ENCODE measurements around the gene NAV2. TPM values are rescaled to one million over a fixed set of nuclear protein-coding genes. Genes with fewer than 3 reads are reported as not detected.

NAV2 gene
- total and polyA plus RNA-seq, 2 donors (not counting 1 experiment from before 2014, with no cell fraction given), result 8.1 to 14.0 TPM

DNA sequence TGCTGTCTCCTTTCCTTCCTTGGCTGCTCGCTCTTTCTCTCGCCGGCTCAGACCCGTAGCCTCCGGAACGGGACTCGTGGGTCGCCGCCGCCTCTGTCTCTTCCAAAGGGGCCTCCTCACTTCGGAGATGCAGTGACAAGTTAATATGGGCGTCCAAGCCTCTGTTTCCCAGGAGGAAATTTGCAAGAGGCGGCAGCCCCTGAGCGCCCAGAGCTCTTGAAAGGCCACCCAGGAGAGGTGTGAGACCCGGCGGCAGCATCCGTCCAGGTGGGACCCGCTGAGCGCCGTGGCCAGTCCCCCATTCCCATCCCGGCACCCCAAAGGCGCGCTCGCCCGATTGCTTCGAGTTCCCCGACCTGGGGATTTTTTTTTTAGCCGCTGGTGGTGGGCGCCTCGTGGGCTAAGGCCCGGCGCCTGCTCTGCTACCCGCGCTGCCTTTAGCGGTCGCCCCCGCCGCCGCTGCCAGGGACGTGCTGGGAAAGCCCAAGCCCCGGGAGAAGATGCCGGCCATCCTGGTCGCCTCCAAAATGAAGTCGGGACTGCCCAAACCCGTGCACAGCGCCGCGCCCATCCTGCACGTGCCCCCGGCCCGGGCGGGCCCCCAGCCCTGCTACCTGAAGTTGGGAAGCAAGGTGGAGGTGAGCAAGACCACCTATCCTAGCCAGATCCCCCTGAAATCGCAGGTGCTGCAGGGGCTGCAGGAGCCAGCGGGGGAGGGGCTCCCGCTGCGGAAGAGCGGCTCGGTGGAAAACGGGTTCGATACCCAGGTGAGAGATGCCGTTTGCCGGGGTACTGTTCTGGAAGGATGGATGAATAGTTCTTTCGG is 772 bp downstream of the NAV2 start:
- Histone ChIP-seq H3K4me2 (ENCODE audit: extremely low read depth, insufficient read depth, low read length) (peak overlapping the region; percentile 75), H3K79me2 (ENCODE audit: control insufficient read depth, insufficient read depth, low read length) (peaks cover 52% of the 10 kb centered on the region), H3K4me3 (replicated peaks in 1 of 4; ENCODE audit: control extremely low read depth in 1 of 4, insufficient read depth in 1 of 4, low read depth in 3 of 4, low read length in 4 of 4) (peak overlapping the region; percentile 72 to 97 (median 84)), H4K20me1 (ENCODE audit: control insufficient read depth, extremely low read depth, insufficient read depth, low read length) (no peaks in the 10 kb centered on the region), H2AFZ (ENCODE audit: low read length) (no peak overlapping the region), H3K36me3 (ENCODE audit: control insufficient read depth, insufficient read depth, low read length) (no peaks in the 10 kb centered on the region), H3K9me3 (ENCODE audit: control insufficient read depth, insufficient read depth, low read depth, low read length) (no peaks in the 10 kb centered on the region), H3K4me1 (ENCODE audit: control insufficient read depth, extremely low read depth, insufficient read depth, low read length) (peaks cover 27% of the 10 kb centered on the region), H3K27me3 (ENCODE audit: control insufficient read depth, insufficient read depth, low read length) (no peaks in the 10 kb centered on the region), H3K9ac (ENCODE audit: insufficient read depth, low read length) (peak overlapping the region; percentile 93), H3K27ac (ENCODE audit: insufficient read depth, low read length) (peak overlapping the region; percentile 98)
- TF ChIP-seq EZH2 (IDR thresholded peaks at IDR 0.05; ENCODE audit: low read length, missing control alignments), result no peak
- DNase-seq (ENCODE audit: low read depth in 2 of 2), result no peak

DNA sequence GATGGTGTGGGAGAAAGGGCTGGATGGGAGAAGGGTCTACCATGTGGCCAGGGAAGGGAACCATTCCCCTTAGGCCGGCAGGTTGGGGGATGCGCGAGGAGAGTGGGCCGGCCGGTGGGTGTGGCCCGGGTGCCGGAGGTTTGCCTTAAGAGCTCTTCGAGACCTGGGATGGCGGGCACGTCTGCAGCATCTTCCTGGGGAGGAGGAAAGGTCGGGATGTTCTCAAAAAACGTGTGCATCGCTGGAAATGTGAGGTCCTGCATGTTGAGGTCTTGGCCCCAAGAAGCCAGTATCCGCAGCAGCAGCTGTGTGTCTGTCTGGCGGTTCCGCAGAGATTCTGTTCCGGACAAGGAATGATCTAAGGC is 1.4 kb downstream of the NAV2 start:
- Histone ChIP-seq H3K9me3 (ENCODE audit: control insufficient read depth, insufficient read depth, low read depth, low read length) (no peaks in the 10 kb centered on the region), H4K20me1 (ENCODE audit: control insufficient read depth, extremely low read depth, insufficient read depth, low read length) (no peaks in the 10 kb centered on the region), H3K79me2 (ENCODE audit: control insufficient read depth, insufficient read depth, low read length) (peaks cover 58% of the 10 kb centered on the region), H3K4me1 (ENCODE audit: control insufficient read depth, extremely low read depth, insufficient read depth, low read length) (peaks cover 27% of the 10 kb centered on the region), H2AFZ (ENCODE audit: low read length) (no peak overlapping the region), H3K9ac (ENCODE audit: insufficient read depth, low read length) (peak overlapping the region; percentile 93), H3K27ac (ENCODE audit: insufficient read depth, low read length) (peak overlapping the region; percentile 98), H3K4me3 (replicated peaks in 1 of 4; ENCODE audit: control extremely low read depth in 1 of 4, insufficient read depth in 1 of 4, low read depth in 3 of 4, low read length in 4 of 4) (peak overlapping the region; percentile 72 to 97 (median 84)), H3K36me3 (ENCODE audit: control insufficient read depth, insufficient read depth, low read length) (no peaks in the 10 kb centered on the region), H3K4me2 (ENCODE audit: extremely low read depth, insufficient read depth, low read length) (peak overlapping the region; percentile 53), H3K27me3 (ENCODE audit: control insufficient read depth, insufficient read depth, low read length) (no peaks in the 10 kb centered on the region)
- TF ChIP-seq, protein P1, sequence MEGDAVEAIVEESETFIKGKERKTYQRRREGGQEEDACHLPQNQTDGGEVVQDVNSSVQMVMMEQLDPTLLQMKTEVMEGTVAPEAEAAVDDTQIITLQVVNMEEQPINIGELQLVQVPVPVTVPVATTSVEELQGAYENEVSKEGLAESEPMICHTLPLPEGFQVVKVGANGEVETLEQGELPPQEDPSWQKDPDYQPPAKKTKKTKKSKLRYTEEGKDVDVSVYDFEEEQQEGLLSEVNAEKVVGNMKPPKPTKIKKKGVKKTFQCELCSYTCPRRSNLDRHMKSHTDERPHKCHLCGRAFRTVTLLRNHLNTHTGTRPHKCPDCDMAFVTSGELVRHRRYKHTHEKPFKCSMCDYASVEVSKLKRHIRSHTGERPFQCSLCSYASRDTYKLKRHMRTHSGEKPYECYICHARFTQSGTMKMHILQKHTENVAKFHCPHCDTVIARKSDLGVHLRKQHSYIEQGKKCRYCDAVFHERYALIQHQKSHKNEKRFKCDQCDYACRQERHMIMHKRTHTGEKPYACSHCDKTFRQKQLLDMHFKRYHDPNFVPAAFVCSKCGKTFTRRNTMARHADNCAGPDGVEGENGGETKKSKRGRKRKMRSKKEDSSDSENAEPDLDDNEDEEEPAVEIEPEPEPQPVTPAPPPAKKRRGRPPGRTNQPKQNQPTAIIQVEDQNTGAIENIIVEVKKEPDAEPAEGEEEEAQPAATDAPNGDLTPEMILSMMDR (conservative IDR thresholded peaks at IDR 0.05 in 1 of 2, IDR thresholded peaks at IDR 0.05 in 1 of 2; ENCODE audit: low read depth in 1 of 2, low read length in 2 of 2), result no peak
- TF ChIP-seq EZH2 (IDR thresholded peaks at IDR 0.05; ENCODE audit: low read length, missing control alignments), result no peak
- no peak for DNase-seq (ENCODE audit: low read depth in 2 of 2)

DNA sequence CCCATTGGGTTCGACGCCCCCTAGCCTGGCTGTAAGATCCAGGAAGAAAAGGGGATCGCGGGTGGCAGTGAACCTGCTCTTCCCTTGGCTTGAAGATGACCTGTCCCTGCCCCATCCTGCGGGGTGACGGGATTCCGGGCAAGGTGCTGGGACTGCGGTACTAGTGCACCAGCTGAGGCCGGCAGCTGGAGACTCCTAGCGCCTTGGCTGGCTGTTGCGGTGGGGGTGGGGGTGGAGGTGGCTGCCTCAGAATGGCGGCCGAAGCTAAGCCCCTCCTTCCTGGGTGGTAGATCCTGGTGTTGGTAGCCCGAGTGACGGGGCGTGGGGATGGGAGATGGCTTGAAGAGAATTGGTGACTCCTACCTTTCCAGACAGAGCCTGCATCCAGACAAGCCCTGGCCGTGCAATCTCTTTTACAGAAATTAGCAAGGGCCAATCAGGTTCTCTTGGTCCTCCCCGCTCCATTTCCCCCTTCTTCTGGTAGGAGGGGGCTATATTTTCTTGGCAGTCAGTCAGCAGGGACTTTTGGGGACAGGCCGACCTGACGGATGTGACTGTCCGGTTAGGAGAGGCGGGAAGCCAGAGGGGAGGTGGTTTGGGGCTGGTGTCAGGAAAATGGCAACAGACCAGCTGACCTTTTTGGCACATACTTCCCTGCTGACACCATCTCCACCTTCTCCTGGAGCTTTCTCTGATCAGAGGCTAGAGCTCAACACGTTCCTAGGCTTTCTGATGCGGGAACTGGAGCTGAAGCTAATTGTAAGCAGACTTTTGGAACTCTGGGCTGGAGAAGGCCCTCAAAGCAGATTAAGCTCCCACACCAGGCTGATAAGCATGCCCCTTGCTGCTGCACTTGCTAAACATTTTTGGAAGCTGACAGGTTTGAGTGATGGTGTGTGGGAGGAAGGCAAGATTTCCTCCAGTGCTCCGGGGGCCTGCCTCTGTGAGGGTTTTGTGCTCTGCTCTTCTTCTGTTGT is 2.0 kb downstream of the NAV2 start:
- peaks cover 27% of the 10 kb centered on the region for H3K4me1 ChIP-seq (ENCODE audit: control insufficient read depth, extremely low read depth, insufficient read depth, low read length)
- H3K36me3 ChIP-seq (ENCODE audit: control insufficient read depth, insufficient read depth, low read length), result no peaks in the 10 kb centered on the region
- peak overlapping the region; percentile 72 to 97 (median 84) for H3K4me3 ChIP-seq (replicated peaks in 1 of 4; ENCODE audit: control extremely low read depth in 1 of 4, insufficient read depth in 1 of 4, low read depth in 3 of 4, low read length in 4 of 4)
- no peak for TF ChIP-seq EZH2 (IDR thresholded peaks at IDR 0.05; ENCODE audit: low read length, missing control alignments)
- TF ChIP-seq, protein P1 (conservative IDR thresholded peaks at IDR 0.05 in 1 of 2, IDR thresholded peaks at IDR 0.05 in 1 of 2; ENCODE audit: low read depth in 1 of 2, low read length in 2 of 2), result no peak
- H3K9me3 ChIP-seq (ENCODE audit: control insufficient read depth, insufficient read depth, low read depth, low read length), result no peaks in the 10 kb centered on the region
- no peaks in the 10 kb centered on the region for H4K20me1 ChIP-seq (ENCODE audit: control insufficient read depth, extremely low read depth, insufficient read depth, low read length)
- peak overlapping the region; percentile 93 for H3K9ac ChIP-seq (ENCODE audit: insufficient read depth, low read length)
- H3K27me3 ChIP-seq (ENCODE audit: control insufficient read depth, insufficient read depth, low read length), result no peaks in the 10 kb centered on the region
- peak; percentile 60 to 89 for DNase-seq (ENCODE audit: low read depth in 2 of 2)
- H3K27ac ChIP-seq (ENCODE audit: insufficient read depth, low read length), result peak overlapping the region; percentile 98
- H3K4me2 ChIP-seq (ENCODE audit: extremely low read depth, insufficient read depth, low read length), result peak overlapping the region; percentile 98
- no peak overlapping the region for H2AFZ ChIP-seq (ENCODE audit: low read length)
- H3K79me2 ChIP-seq (ENCODE audit: control insufficient read depth, insufficient read depth, low read length), result peaks cover 64% of the 10 kb centered on the region
